Activated CD4-positive, alpha-beta T cell treated with anti-CD3 and anti-CD28 coated beads, Interleukin-2, amount 50 U/mL, for 16 hours (primary cell): ENCODE results near the gene PRKAG2.

Experiments
- DNase-seq: peaks from one replicate; pipeline ENCODE4 v3.0.0-alpha.2; 2020

The PRKAG2 gene

GRCh38 chr7:151720280-151720679 lies 156.6 kb downstream of the PRKAG2 start:
- DNase-seq, result no peak

DNA sequence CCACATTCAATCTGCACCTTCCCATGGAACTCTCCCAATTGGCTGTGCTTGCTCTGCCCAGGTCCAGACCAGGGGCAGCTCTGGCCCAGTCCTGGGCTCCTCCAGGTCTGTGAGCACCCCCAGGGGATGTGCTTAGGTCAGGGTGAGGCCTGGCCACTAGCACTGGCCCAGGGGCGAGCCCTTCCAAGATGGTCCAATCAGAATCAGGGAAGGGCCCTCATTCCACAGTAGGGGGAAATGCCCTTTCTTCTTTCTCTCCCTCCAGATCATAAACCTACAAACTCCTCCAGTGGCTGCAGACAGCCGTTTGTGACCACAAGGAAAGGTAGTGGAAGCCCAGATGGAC lies 157.0 kb downstream of the PRKAG2 start:
- DNase-seq, result no peak

- no peak for DNase-seq
Measured at GRCh38 chr7:151719031-151719896, 157.7 kb downstream of the PRKAG2 start.

- no peak for DNase-seq
Measured at GRCh38 chr7:151717918-151718317, 159.0 kb downstream of the PRKAG2 start.

GRCh38 chr7:151717415-151717814 lies 159.5 kb downstream of the PRKAG2 start:
- DNase-seq, result no peak

GRCh38 chr7:151716323-151716722 lies 160.6 kb downstream of the PRKAG2 start:
- no peak for DNase-seq

DNA sequence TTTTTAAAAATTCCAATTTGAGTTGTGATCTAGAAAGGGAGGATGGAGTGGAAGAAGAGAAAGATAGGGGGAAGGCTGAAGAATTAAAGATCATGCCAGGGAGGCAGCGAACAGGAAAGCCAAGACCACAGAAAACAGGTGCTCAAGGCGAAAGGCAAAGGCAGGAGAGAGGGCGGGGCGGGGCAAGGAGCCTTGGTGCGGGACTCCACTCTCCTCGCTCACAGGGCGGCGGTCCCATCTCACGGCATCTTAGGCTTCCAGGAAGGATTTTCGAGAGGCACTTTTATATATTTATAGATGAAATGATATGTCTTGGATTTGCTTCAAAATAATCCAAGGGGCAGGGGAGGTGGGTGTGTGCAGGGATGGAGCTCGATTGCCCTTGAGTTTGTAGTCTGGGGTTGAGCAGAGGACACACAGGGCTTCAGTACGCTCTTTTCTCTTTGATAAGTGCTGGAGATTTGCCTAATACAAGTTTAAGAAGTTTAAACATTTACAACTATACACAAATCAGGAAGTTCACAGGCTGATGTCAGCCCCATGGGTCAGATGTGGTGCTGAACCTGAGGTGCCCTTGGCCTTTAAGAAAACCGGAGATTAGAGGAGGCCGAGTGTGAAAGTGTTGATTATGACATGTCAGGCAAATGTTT lies 161.1 kb downstream of the PRKAG2 start:
- no peak for DNase-seq

GRCh38 chr7:151714201-151714600 lies 162.7 kb downstream of the PRKAG2 start:
- no peak for DNase-seq

- DNase-seq, result no peak
Measured at GRCh38 chr7:151712810-151713125, 164.1 kb downstream of the PRKAG2 start.

DNA sequence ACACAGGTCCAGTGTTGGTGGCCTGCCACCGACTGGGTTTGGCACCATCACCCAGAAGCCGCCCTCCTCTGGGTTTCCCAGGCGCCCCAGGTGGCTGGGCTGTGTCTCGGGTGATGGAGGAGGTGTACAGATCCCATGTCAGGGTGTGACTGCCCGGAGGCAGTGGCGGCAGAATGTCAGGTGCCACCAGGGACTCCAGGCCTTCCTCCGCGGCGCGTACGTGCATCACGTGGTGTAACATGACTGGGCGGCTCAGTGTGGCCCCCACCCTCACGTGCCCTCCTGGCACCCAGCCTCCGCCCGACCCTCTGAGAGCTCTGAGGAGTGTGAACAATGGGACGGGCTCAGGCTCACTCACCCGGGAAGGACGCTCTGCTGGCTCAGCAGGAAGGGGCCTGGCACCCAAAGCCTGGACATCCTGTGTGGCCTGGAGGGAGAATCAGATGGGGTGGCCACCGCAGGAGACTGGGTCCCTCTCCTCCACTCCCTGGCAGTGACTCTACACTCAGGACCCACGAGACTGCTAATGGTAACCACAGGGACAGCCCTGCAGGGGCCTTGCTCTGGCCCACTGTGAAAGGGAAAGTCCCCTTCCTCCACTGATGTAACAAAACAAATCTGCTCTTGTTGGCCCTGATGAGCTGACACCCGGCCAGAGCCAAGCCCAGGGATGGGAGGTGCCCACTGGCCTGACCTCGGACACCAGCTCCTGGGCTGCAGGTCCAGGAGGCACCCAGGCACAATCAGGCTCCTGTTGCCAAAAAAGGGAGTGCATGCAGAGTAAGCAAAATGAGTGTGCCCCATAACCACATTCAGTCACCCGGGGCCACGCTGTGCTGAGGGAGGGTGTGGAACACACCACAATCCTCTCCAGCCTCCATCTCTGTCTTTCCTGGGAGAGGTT lies 164.8 kb downstream of the PRKAG2 start:
- no peak for DNase-seq

DNA sequence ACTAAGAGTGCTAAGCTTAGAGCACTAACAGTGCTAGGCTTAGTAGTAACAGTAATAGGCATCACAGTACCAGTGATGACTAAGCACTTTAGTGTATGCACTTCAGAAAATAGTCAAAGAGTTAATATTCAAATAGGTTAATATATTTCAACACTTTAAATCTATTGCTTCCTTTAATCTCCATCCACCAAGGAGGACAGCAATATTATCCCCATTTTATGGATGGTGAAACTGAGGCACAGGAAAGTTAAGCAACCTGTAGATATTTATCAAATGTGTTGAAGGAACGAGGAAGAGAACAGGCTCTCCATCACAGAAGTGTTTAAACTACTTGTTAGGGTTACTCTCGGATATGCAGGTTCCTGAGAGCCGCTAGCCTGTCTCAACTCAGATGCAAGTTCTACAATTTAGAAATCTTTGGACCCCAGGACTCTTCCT lies 165.5 kb downstream of the PRKAG2 start:
- no peak for DNase-seq

GRCh38 chr7:151710646-151711434 lies 166.1 kb downstream of the PRKAG2 start:
- DNase-seq, result no peak

GRCh38 chr7:151710121-151710640 lies 166.7 kb downstream of the PRKAG2 start:
- DNase-seq, result no peak

DNA sequence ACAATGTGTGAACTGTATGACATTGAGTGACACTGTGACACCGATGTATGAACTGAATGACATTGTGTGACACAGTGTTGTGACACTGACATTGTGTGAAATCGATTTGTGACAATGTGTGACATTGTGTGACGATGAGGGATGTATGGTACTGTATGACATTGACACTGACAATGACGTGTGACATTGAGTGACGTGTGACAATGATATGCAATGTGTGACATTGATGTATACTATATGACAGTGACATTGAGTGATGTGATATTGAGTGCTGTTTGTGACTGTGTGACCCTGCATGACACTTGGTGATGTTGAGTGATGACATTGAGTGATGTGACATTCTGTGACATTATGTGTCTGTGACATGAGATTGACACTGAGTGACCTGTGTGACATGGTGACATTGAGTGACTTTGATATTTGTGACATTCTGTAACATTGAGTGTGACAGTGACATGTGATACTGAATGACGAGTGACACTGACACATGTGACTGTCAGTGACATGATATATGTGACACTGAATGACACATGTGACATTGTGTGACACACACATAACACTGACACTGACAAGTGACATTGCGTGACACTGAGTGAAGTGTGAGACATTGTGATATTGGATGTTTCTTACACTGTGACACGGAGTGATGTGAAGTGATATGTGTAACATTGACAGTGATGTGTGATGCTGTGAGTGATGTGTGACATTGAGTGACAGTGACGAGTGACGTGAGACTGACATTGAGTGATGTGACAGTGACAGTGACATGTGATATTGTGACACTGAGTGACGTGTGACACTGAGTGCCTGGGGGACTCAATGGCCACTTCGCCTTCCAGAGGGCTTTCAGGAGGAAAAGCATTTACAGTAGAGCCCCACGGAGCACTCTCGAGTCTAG lies 167.5 kb downstream of the PRKAG2 start:
- no peak for DNase-seq

DNA sequence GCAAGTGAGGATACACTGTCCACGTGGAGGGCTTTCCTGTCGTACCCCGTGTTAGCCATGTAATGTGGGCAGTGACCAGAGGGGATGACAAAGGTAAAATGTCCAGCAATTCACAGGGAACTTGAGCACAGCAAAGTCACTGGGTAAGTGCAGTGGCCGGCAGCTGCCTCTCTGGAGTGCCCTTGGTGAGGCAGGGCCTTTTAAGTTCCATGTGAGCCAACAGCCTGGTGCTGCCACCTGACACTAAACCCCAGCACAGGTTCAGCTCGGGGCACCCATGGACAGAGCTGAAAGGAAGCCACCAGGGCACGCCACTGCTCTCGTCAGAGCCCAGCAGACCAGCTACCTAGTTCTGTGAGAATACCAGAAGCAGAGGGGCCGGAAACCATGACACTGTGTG lies 168.3 kb downstream of the PRKAG2 start:
- DNase-seq, result no peak

DNA sequence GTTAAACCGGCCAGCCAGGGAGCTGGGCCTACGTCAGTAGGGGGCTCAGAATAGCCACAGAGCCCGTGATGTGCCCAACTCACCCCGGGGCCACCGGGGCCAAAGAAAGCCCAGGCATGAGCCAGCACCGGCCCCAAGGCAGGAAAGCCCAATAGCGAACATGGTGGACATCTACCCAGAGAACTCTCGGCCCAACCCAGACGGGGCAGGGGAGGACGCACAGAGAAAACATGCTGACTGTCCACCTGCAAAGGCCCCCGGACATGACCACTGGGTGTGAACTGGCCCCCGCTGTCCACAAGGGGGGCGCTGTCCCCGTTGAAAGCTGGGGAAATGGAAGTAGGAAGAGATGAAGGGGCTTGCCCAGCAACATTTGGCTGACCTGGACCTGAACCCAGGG lies 169.2 kb downstream of the PRKAG2 start:
- no peak for DNase-seq

DNA sequence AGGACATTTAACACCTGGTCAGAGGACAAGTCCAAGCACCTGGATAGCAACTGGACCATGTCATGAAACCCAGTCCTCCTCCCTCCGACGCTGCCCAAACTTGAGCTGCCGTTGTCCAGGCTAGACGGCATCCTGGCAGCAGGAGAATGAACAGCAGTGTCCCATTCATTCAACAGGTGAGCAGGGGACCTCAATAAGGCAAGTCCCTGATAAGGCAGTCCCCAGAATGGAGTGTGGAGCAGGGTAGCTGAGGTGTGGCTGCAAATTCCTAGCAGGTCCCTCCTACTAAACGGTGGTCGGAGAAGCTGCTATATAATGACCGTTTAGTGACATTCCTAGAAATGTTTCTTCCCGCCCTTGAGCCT lies 169.8 kb downstream of the PRKAG2 start:
- DNase-seq, result no peak

- no peak for DNase-seq
Measured at GRCh38 chr7:151706277-151707104, 170.4 kb downstream of the PRKAG2 start.

- peak; percentile 14 for DNase-seq
Measured at GRCh38 chr7:151705636-151706276, 171.2 kb downstream of the PRKAG2 start.
